Prostate gland (tissue), 2 donors: ENCODE measurements around the gene TMEM82. TPM values are rescaled to one million over a fixed set of nuclear protein-coding genes. Genes with fewer than 3 reads are reported as not detected.

Experiments
- DNase-seq: peaks from one replicate; pipeline ENCODE4 v3.0.0-alpha.2; 2019; ENCODE audit warnings: low spot score
- H3K27ac ChIP-seq, 2 donors: fragments of 200-600 bp; sonication (generic); 2 replicates each; pipeline ENCODE4 v1.5.1; 2017 to 2019
- H3K27me3 ChIP-seq: fragments of 200-600 bp; sonication (generic); replicated peaks from 2 replicates; pipeline ENCODE4 v1.5.1; 2019; ENCODE audit not compliant: insufficient read depth
- H3K36me3 ChIP-seq, 2 donors: fragments of 200-600 bp; sonication (generic); 1 replicate in 1 of 2; 2 replicates in 1 of 2; pipeline versions ENCODE4 v1.5.1 to v1.8.1; 2017 to 2019
- H3K4me1 ChIP-seq: fragments of 200-600 bp; sonication (generic); replicated peaks from 2 replicates; pipeline ENCODE4 v1.5.1; 2019
- H3K4me3 ChIP-seq, 2 donors: fragments of 200-600 bp; sonication (generic); 2 replicates each; pipeline ENCODE4 v1.5.1; 2017 to 2019
- H3K9me3 ChIP-seq: fragments of 200-600 bp; sonication (generic); 2 replicates; pipeline ENCODE4 v1.5.1; 2017
- CTCF ChIP-seq, 4 experiments: fragments of 200-600 bp in 2 of 4; fragments of 450-650 bp in 2 of 4; sonication (generic) in 2 of 4; IDR thresholded peaks; 1 replicate in 3 of 4; 2 replicates in 1 of 4; pipeline ENCODE4 v1.5.1; 2016 to 2019; ENCODE audit warnings: antibody characterized with exemption in 4 of 4, mild to moderate bottlenecking in 2 of 4, moderate library complexity in 2 of 4
- POLR2A ChIP-seq: fragments of 450-650 bp; IDR thresholded peaks from one replicate; pipeline ENCODE4 v1.6.1; 2016; ENCODE audit warnings: antibody characterized with exemption, mild to moderate bottlenecking
- POLR2AphosphoS5 ChIP-seq: sonication (generic); formaldehyde crosslinking; IDR thresholded peaks from one replicate; pipeline ENCODE4 v1.6.1; 2017; ENCODE audit warnings: antibody characterized with exemption
- WGBS: methylation state at CpG from one replicate; pipeline ENCODE4 v1.1.5; 2018; 5-methylcytosine and 5-hydroxymethylcytosine counted together
- intact Hi-C: fragments of 100-400 bp; cut with DNase I; formaldehyde crosslinking; loops from one replicate; pipeline ENCODE4 v1.14.2; 2022
- total RNA-seq, 2 donors: library from RNA; depleted of rRNA; stranded (reverse); fragments of >200 nt; gene quantifications; one replicate each; pipeline ENCODE4 v1.1.0, GENCODE V29; 2016

The TMEM82 gene
- total RNA-seq, 2 donors from 2014 or later = not detected

GRCh38 chr1:15722836-15723532 lies 19.3 kb upstream of the TMEM82 start:
- 86% methylated on average over 13 of the region's 13 CpGs for WGBS
- TF ChIP-seq POLR2A = no peak
- TF ChIP-seq POLR2AphosphoS5 = no peak
- TF ChIP-seq CTCF (IDR thresholded peaks at IDR 0.05) = no peak
- intact Hi-C loops = no loop called here
- H3K36me3 ChIP-seq = peaks cover 3 to 21% of the 10 kb centered on the region in 2 donors
- no peak overlapping the region for H3K4me3 ChIP-seq
- H3K9me3 ChIP-seq = no peaks in the 10 kb centered on the region
- no peaks in the 10 kb centered on the region for H3K27me3 ChIP-seq
- no peak overlapping the region for H3K27ac ChIP-seq
- no peaks in the 10 kb centered on the region for H3K4me1 ChIP-seq
- no peak for DNase-seq

- Histone ChIP-seq H3K9me3 (no peaks in the 10 kb centered on the region), H3K27me3 (no peaks in the 10 kb centered on the region), H3K27ac (no peak overlapping the region), H3K36me3 (peaks cover 3 to 25% of the 10 kb centered on the region in 2 donors), H3K4me1 (no peaks in the 10 kb centered on the region), H3K4me3 (no peak overlapping the region)
- 92% methylated on average over 20 of the region's 20 CpGs for WGBS
- no peak for TF ChIP-seq POLR2A
- no peak for TF ChIP-seq POLR2AphosphoS5
- no peak for TF ChIP-seq CTCF (IDR thresholded peaks at IDR 0.05)
- intact Hi-C loops = no loop called here
- DNase-seq = no peak
Measured at GRCh38 chr1:15723631-15724246, 18.6 kb upstream of the TMEM82 start.

- TF ChIP-seq CTCF (IDR thresholded peaks at IDR 0.05) = no peak
- no peak for TF ChIP-seq POLR2A
- no peak for TF ChIP-seq POLR2AphosphoS5
- H3K4me3 ChIP-seq = no peak overlapping the region
- no peaks in the 10 kb centered on the region for H3K27me3 ChIP-seq
- no peaks in the 10 kb centered on the region for H3K4me1 ChIP-seq
- H3K27ac ChIP-seq = no peak overlapping the region
- intact Hi-C loops = no loop called here
- peaks cover 0 to 25% of the 10 kb centered on the region in 2 donors for H3K36me3 ChIP-seq
- 76% methylated on average over 23 of the region's 26 CpGs for WGBS
- no peak for DNase-seq
- H3K9me3 ChIP-seq = no peaks in the 10 kb centered on the region
Measured at GRCh38 chr1:15724949-15725880, 17.1 kb upstream of the TMEM82 start.

- no peaks in the 10 kb centered on the region for H3K4me1 ChIP-seq
- no peak for TF ChIP-seq POLR2AphosphoS5
- no peak for TF ChIP-seq POLR2A
- no peak for TF ChIP-seq CTCF (IDR thresholded peaks at IDR 0.05)
- no peak overlapping the region for H3K4me3 ChIP-seq
- H3K9me3 ChIP-seq = no peaks in the 10 kb centered on the region
- no peaks in the 10 kb centered on the region for H3K27me3 ChIP-seq
- H3K36me3 ChIP-seq = peaks cover 0 to 37% of the 10 kb centered on the region in 2 donors
- DNase-seq = no peak
- 87% methylated on average over 9 of the region's 9 CpGs for WGBS
- no peak overlapping the region for H3K27ac ChIP-seq
- intact Hi-C loops = no loop called here
Measured at GRCh38 chr1:15726508-15726907, 15.8 kb upstream of the TMEM82 start.
